GM12873 (cell line): Measurements from ENCODE around the gene ZEB2.

Source experiments
- CTCF ChIP-seq: IDR thresholded peaks from 2 replicates; pipeline ENCODE4 v1.5.1; 2012; ENCODE audit warnings: low read depth, mild to moderate bottlenecking, moderate library complexity, low read length, control low read depth; ENCODE audit not compliant: insufficient read depth; ENCODE audit errors: missing control alignments

Gene ZEB2

GRCh38 chr2:144461308-144461766 lies 58.6 kb downstream of the ZEB2 start:
- no peak for TF ChIP-seq CTCF

DNA sequence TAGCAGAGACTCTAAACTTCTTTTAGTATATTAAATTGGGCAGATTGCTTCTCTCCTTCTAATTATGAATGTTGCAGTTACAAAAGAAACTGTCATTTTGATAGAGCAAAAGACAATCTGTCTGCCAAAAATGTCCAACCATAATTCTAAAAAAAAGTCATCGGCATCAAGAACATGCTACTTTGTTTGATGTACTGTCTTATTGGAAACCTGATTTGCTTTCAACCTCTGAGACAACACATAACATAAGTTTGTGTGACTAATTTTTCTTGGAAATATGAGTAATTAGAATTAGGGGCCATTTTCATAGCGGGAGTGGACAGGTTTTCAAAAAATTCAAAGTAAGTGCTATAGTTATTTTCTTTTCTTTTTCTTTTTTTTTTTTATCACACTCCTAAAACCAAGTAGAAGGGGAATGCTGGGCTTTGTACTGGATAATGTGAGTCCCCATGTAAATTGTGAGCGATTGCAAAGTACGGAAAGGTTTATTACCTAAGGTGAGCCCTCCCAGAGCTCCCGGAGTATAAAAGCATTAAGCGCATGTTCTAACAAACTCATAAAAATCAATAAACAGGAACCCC lies 59.1 kb downstream of the ZEB2 start:
- TF ChIP-seq CTCF = no peak

DNA sequence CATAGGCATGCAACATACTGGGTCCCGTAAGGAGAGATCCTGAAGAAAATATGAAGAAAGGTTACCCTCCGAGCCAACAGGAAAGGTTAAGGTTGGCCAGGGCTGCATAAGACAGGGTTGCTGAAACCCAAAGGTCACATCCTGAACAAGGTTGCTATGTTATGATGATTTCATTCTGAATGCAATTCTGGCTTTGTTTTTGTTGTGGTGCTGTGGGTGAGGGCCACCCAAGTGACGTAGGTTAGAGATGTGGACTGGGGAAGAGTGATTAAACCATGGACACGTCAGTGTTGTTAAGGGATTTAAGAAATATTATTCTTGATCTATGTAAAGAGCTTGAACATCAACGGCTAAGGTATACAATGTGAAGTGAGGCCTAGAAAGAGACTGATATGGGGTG lies 60.0 kb downstream of the ZEB2 start:
- TF ChIP-seq CTCF = no peak

GRCh38 chr2:144459286-144459685 lies 60.6 kb downstream of the ZEB2 start:
- TF ChIP-seq CTCF = no peak

DNA sequence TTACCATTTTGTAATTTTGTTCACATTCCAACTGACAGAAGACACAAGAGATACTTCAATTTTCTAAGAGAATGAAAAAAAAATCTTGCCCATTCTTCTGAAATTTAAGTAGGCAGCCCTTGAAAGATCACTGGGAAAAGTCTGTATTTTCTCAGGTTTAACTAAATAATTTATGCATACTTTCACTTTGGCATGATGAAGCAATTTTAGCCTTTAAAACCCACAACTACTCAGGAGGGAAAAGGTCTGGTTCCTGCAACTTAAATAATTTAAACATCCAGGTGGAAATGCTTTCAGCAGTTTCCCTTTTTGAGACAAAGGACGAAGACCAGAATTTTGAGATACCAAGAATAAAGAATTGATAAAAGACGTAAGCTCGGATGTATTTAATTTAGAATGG lies 61.4 kb downstream of the ZEB2 start:
- TF ChIP-seq CTCF = no peak

DNA sequence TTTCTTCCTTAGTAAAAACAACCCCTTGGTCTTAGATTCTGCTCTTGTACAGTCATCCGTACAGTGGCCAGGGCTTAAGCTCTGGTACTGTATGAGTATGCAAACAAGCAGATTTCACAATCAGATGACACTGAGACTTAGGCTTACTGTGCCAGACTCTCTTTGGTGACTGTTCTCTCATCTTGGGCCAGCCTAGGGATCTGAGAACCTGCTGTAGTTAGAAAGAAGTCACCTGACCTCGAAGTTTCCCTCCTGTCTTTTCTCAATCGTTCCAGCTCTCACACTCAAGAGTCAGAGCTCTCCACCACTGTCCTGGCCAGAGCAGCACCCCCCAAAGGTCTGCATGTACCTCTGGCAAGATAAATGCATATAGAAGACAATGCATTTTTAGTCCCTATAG lies 63.2 kb downstream of the ZEB2 start:
- TF ChIP-seq CTCF = no peak

DNA sequence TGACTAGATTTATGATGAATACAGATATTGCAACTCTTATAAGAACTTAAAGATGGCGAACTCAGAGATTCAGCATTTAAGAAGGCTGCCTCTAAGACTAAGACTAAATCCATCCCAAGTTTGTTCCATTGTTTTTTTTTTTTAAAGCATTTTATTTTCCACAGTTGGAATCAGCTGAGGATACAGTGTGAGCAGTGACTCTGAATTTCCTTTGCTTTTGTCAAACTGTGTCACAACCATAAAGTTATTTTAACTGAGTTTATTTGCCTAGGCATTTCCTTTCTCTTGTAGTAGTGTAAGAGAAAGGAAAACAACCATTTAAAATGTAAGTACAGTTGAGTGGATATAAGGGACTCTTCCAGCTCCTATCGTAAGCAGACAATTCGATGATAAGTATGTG lies 63.9 kb downstream of the ZEB2 start:
- TF ChIP-seq CTCF = no peak
